HUDEP-2 (cell line): ENCODE results near the gene BMF.
A peak's percentile ranks its signal among the peaks of the same experiment; 100 is the strongest.
"Not testable (repeated sequence)": the region's sequence is repeated elsewhere in the genome, so short reads cannot be mapped to it uniquely, and the experiment has no call there.

Experiments
- DNase-seq, 76 experiments: peaks; one replicate each; lab custom pipeline; 2025; ENCODE audit not compliant: unreplicated experiment in 76 of 76; lab: John Stamatoyannopoulos, UW

Gene BMF

DNA sequence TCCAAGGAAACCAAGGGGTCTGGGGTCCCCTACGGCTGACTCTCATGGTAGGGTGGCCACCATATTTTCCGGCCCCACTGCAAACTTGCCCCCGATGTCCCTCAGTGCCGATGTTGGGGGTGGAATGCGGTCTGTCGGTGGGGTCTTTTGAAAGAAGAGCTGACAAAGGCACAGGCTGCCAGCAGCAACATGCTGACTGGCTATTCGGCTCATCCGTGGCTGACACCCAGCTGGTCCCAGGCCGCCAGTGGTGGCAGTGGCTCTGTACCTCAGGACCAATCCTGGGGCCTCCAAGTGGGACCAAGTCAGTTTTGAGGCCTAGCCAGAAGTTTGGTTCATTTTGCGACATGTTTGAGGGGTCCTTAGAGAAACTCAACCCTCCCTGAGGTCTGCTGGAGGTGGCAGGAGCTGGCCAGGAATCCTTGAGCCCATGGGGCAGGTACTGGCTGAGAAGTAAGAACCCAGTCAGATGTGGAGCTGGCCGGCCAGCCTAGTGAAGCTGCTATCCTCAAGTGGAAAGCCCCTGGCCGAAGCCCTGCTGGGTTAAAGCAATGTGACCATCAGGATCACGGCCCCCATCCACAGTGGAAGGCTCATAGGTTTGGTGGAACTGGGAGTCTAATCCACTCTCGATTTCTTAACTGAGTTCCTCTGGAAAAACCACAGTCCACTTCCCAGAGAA, 17.8 kb downstream of the BMF start:
- no peak for DNase-seq

DNA sequence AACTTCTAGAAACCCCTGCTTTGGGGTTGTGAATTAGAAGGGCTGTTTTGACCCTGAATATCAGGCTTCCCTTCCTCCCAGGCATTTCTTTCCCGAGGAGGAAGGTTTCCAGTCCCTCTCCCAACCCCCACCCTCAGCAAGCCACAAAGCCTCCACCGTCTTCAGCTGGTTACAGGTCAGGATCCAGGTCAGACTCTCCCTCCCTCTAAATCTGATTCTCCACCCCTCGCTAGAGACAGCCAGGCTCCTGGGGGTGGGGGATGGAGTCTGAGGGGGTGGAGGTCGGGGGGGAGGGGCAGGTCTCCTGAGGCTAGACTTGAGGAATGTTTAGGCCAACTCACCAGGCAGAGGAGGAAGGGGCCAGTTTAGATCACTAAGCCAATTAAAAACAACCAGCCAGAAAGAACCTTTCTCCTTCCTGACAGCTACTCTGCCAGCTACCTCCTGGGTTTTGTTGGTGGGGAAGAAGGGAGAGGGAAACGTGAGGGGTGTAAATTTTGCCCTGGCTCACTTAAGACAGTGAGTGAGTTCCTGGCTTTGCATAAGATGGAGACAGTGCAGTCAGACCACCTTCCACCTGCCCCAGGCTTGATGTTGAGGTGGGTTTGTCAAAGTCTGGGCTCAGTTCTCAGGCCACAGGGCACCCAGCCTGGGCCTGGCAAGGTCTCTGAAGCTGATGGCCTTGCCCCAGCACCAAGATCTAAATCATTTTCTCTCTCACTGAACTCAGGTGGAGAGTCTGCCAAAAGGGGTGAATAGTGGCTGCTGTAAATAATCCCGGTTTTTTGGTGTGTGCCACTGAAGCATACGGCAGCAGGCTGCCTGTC, 19.5 kb downstream of the BMF start:
- DNase-seq: no peak

DNA sequence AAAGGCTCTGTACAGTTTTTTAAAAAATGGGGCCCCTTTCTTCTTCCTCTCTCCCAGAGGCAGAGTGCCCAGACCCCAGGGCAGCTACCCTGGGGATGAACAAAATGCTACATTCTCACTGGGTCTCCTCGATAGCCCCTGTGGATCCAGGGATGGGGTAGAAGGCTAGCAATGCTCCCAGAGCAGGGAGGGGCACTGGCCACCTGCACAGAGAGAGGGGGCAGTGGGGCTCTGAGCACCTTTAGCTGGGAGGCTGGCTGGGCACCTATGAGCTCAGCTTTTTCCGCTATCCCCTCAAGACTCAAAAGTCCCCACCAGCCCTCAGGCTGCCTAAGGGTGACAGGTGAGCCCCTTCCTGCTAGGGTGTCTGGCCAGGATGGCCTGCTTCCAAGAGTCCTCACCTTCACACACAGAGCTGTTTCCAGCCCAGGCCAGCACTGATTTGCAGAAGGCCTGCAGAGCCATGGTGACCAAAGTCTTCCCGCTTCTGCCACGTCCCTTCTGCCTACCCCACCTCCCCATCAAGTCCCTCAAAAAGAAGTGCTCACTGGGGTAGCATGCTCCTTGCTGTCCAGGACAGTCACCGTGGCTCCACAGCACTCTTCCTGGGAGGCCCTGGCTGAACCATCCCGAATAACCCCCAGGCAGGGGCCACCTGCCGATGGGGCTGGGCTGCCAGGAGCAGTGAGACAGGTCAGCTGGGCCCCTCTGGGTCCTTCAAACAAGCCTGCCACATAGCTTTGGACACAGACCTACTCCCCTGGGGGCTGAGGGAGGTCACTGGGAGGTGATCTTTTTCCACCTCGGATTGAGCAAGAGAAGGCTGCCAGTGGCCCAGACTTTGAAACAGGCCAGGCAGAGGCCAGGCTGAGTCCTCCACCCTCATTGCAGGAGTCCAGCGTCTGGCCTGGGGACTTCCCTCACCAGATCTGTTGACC, 20.4 kb downstream of the BMF start:
- DNase-seq: no peak

DNA sequence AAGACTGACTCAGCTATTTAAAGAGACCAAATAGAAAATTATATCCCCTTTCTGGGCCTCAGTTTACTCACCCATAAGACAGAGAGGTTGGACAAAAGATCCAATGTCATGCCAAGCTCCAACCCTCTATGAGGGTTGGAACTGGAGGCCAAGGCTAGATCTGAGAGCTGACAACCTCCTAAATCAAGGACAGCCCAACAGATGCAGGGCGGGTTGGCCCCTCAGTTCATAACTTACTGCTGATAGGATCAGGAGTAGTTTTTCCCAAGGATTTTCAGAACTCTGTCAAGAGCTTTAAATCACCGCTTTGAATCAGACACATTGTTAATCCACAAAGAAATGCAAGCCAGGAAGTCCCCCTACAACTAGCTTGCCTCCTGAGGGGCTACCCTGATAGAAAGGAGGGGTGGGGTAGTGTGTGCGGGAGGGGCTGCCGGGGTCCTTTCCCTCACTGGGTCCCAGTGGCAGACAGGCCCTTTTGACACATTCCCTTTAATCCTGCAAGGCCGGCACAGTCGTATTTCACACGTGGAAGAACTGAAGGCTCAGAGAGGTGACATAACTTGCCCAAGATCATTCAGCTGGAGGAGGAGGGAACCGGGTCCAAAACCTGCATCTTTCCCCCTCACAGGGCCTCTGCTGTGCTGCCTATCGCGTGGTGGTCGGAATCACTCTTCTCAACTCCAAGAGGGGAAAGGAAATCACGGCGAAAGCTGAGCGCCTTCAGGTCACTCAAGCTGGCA, 21.4 kb downstream of the BMF start:
- DNase-seq: no peak

DNA sequence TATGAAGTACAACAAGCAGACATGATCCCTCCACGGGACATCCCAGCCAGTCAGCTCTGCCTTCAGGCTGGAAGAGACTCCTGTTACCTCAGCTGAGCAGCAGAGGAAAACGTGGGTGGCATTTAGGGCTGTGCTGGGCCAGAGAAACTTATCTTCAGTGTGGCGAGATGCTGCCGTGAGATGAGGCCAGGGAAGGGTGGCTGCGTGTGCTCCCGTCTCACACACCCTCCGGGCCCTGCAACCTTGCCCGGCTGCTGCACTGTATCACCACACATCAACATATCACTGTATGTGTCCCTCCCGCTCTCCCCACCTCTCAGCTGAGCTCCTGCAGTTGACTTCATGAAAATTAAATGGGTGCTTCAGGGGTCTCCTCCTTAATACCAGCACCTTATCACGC, 23.4 kb downstream of the BMF start:
- peak in 61 of 76 experiments; percentile 3 to 70 (median 40) for DNase-seq

DNA sequence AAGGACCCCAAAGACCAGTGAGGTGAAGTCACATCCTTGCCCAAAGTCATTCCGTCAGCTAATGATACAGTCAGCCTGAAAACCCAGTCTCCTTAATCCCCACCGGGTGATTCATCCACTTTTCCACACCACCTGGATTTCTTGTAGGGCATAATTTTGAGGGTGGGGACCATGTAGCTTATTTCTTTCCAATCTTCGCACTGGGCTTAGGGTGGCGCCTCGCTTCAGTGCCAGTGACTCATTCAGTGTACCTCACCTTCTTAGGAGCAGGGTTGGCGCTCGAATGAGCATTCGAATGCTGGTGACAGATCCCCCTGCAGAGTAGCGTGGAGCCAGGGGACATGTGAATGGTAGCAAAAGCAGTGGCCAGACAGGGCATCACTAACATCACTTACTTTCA, 24.0 kb downstream of the BMF start:
- DNase-seq: no peak

DNA sequence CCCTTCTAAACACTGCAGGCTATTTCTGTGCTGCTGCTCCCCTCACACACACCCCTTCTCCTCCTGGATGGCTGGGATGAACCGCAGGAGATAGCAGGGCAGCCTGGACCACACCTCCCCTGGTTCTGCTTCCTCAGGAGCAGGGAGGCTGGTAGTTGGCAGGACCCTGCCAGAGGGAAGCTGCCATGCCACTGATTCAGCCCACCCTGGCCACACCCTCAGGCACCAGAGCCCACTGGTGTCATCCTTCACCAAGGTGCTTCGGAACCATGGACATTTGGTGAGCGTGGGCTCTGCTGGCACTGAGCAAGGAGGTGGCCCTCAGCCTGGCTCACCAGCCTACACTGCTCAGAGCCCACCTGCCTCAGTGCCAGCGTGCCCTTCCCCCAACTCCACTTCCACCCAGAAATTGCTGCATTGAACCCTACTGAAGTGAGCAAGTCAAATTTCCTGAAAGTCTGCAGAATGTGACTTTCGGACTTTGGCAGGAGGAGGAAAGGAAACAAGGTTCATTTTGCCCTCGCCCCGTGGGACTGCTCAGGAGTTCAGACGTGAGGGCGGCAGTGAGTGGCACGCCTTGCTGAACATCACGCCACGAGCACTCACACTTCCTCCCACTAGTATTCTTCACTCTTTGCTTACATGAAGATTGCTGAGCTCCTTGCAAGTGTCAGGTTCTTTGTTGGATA, 26.3 kb downstream of the BMF start:
- no peak for DNase-seq

DNA sequence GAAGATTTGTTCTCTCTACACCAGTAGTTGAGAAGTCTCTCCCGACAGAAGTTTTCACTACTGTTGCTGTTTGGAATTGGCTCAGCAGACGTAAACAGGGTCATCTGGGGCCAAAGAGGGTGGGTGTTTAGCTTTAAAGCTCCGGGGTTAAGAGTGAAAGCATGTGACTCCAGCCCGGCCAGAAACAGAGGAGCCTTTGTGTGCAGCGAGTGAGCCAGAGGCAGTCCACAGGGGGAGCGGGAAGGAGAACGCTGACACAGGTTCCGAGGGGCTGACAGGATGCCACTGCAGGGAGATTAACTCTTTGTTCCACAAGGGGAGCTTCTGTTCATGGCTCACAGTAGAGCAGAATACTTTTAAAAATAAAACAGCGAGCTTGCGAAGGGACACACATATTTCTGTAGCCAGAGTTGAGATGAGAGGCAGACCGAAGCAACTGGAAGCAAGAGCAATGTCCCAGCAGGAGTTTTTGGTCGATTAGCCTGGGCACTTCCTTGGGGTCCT, 26.9 kb downstream of the BMF start:
- DNase-seq: no peak

DNA sequence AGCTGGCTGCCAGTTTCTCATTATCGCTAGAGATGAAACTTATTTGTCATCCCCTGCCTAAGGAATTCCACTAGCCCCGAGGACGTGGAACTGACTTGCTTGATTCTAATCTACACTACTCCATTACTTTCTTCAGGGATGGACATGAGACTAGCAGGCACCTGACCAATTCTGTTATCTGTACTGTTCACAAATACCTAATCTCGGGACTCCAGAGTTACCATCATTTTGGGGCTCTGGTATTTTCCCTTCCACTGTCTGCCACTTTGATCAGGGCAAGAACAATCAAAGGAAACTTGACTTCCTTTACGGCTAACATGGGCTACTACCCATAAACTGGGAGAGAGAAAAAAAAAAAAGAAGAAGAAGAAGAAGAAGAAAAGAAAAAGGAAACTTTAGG, 27.8 kb downstream of the BMF start:
- peak in 18 of 76 experiments; percentile 4 to 45 (median 20) for DNase-seq

DNA sequence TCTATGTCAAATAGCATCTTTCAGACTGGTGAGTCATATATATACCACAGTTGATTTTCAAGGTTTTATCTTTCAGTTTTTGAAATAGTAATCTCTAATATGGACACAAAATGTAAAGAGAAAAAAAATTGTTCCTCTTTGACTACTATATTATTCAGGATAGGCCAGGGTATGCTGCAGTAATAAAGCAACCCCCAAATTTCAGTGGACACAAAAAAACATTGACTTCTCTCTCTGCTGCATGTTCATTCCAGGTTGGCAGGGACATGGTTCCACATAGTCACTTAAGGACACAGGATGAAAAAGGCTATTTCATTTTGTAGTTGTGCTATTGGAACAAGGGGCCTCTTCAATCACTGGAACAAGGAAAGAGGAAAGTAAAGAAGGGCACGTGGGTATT, 28.6 kb downstream of the BMF start:
- DNase-seq: no peak

DNA sequence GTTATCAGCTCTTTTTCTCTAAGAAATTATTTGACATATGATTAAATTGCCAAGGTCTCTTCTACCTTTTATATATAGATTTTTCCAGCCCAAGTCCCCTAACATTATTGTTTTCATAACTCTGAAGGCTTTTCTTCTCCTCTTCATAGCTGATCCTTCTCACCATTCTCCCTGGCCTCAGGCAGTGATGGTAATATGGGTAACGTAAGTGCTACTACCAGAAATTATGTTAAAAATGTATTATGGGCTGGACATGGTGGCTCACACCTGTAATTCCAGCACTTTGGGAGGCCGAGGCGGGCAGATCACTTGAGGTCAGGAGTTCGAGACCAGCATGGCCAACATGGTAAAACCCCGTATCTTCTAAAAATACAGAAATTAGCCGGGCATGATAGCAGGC, 29.2 kb downstream of the BMF start:
- DNase-seq: no peak

DNA sequence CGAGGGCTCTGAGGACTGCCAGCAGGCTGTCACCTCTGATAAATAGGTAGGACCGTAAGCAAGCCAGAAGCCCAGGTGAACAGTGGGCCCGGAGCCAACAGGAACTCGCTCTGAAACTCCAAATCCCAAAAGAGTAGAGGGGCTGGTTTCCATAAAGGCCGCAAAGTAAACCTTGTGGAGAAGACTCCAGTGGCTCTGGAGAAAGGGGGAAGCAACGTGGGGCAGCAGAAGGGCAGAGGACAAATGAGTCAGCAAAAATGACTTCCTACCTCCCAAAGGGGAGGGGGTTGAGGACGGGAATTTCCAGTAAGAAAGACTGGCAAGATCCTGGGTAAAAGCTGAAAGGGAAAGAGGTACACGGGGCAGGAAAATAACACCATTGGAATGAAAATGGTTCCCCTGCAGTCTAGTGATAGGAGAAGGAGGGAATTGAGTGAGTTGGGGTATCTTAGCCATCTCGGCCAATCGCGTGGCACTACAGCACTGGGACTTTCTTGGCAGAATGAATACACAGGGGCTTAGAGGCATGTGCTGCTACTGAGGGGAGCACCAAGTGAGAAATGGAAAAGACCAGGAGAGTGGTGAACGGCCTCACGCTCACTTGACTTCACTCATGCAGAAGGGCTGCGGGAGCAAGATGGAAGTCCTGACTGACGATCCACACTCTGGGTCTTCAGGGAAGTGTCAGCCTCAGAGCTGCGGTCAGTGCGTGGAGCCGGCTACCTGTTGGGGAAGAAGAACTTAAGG, 33.2 kb downstream of the BMF start:
- no peak for DNase-seq

DNA sequence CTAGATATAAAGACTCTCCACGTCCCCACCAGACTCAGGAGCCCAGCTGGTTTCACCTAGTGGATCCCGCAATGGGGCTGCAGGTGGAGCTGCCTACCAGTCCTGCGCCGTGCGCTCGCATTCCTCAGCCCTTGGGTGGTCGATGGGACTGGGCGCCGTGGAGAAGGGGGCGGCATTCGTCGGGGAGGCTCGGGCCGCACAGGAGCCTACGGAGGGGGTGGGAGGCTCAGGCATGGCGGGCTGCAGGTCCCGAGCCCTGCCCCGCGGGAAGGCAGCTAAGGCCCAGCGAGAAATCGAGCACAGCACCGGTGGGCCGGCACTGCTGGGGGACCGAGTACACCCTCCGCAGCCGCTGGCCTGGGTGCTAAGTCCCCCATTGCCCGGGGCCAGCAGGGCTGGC, 34.0 kb downstream of the BMF start:
- DNase-seq: not testable (repeated sequence)

DNA sequence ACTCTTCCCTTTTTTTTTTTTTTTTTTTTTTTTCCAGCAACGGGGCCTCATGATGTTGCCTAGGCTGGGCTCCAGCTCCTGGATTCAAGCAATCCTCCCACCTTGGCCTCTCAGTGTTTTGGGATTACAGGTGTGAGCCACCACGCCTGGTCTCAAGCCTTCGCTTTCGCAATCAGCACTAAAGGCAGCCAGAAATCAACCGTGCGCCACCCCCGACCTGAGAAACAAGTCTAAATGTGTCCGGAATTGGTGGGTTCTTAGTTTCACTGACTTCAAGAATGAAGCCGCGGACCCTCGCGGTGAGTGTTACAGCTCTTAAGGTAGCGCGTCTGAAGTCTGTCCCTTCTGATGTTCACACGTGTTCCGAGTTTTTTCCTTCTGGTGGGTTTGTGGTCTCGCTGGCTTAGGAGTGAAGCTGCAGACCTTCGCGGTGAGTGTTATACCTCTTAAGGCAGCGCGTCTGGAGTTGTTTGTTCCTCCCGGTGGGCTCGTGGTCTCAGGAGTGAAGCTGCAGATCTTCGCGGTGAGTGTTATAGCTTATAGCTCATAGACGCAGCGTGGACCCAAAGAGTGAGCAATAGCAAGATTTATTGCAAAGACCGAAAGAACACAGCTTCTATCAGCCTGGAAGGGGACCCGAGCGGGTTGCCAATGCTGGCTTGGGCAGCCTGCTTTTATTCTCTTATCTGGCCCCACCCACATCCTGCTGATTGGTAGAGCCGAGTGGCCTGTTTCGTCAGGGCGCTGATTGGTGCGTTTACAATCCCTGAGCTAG, 34.8 kb downstream of the BMF start:
- DNase-seq: not testable (repeated sequence)

DNA sequence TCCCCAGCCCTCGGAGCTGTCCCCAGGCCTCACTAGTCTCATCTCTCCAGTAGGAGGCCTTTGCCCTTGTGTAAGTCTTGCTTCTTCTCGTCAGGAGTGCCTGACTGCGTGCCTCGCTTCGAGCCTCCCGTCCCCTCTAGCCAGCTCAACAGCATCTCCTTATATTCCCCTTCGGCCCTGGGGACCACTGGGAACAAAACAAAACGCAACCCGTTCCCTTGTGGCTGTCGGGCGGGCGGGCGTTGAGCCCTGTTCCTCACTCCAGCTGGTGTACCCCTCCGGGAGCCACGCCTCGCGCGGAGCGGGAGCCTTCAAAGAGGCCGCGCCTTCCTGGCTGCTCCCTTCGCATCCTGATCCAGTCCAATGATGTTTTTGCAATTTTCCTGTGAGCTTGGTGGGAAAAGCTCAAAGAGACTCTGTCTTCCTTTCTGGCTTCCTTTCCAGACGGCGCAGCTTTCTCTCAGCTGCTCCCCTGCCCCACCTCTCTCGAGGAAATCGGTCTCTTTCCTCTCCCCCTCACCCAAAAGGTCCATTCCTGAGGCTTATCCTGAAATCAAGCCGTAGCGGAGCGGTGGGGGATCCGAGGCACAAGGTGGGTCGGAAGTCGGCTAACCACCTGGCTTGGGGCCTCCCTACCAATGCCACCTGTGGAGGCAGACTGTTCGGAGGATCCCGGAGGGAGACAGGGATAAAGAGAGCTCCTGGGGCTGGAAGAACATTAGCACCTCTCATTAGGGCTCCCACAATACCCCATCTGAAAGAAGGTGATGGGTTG, 36.3 kb downstream of the BMF start:
- no peak for DNase-seq

DNA sequence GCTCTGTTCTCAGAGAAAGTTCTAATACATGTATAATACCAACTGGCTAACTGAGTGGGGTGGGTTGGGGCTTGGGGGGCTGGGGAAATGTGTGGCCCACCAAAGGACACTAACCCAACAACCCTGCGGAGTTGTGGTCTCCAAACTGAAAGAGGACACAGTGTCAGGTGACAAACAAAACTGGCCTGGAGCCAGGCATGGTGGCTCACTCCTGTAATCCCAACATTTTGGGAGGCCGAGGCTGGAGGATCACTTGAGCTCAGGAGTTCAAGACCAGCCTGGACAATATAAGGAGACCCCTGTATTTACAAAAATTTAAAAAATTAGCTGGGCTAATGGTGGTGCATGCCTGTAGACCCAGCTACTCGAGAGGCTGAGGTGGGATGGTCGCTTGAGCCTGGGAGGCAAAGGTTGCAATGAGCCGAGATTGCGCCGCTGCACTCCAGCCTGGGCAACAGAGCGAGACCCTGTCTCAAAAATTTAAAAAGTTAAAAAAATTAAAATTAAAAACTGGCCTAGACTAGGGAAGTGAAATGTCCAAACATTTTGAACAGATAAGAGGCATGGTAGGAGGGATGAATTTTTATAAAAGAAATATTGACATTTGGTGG, 38.0 kb downstream of the BMF start:
- DNase-seq: no peak

DNA sequence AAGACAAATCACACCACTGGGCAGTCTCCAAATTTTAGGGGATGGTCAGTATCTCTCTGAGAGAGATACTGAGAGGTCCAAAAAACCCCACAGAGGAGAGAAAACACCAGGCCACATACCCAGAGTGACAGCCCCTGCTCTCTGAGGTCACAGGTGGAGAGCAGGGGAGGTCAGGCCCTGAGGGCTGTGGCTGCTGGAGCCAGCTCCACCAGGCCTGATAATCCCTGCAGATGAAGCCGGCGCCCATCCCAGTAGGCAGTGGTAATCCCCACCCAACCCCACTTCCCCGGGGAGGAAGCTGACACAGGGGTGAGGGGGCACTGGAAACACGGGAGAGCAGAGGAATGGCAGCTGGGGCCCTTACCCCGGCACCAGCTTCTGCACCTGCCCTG, 38.5 kb downstream of the BMF start:
- DNase-seq: no peak
